Heart left ventricle (tissue), 16 donors: Measurements from ENCODE around the gene SPAG7. TPM values are rescaled to one million over a fixed set of nuclear protein-coding genes. Genes with fewer than 3 reads are reported as not detected.

ENCODE experiments used
- ATAC-seq, 4 donors: fragments of 200-7000 bp; cut with Tn5 transposase; one replicate each; pipeline ENCODE4 v1.9.1; 2020 to 2022; ENCODE audit warnings: moderate library complexity in 4 of 4, mild to moderate bottlenecking in 3 of 4, moderate number of reproducible peaks in 1 of 4
- DNase-seq, 5 donors: peaks; one replicate each; pipeline ENCODE4 v3.0.0-alpha.2; 2020
- H3K27ac ChIP-seq, 12 donors: fragments of 200-600 bp; sonication (generic) in 4 of 12; one replicate each; pipeline versions ENCODE4 v1.5.0 to v1.8.0; 2016 to 2022; ENCODE audit warnings: mild to moderate bottlenecking in 2 of 12
- H3K27me3 ChIP-seq, 9 donors: fragments of 200-600 bp; sonication (generic) in 2 of 9; one replicate each; pipeline versions ENCODE4 v1.5.1 to v1.8.0; 2016 to 2022; ENCODE audit warnings: mild to moderate bottlenecking in 3 of 9
- H3K36me3 ChIP-seq, 9 donors: fragments of 200-600 bp; sonication (generic) in 2 of 9; one replicate each; pipeline versions ENCODE4 v1.5.0 to v1.8.0; 2018 to 2022; ENCODE audit warnings: mild to moderate bottlenecking in 2 of 9
- H3K4me1 ChIP-seq, 12 donors: fragments of 200-600 bp; sonication (generic) in 4 of 12; one replicate each; pipeline versions ENCODE4 v1.5.0 to v1.8.0; 2016 to 2022; ENCODE audit warnings: mild to moderate bottlenecking in 3 of 12
- H3K4me3 ChIP-seq, 12 donors: fragments of 200-600 bp; sonication (generic) in 4 of 12; one replicate each; pipeline versions ENCODE4 v1.5.0 to v1.8.0; 2017 to 2022; ENCODE audit warnings: mild to moderate bottlenecking in 9 of 12, moderate library complexity in 4 of 12
- H3K9me3 ChIP-seq, 12 donors: fragments of 200-600 bp; sonication (generic) in 4 of 12; one replicate each; pipeline versions ENCODE4 v1.5.0 to v1.8.0; 2016 to 2022; ENCODE audit warnings: mild to moderate bottlenecking in 1 of 12
- CTCF ChIP-seq, 12 donors: fragments of 200-600 bp; sonication (generic) in 4 of 12; IDR thresholded peaks; one replicate each; pipeline versions ENCODE4 v1.5.0 to v1.8.0; 2018 to 2022; ENCODE audit warnings: antibody characterized with exemption in 12 of 12, mild to moderate bottlenecking in 5 of 12
- POLR2A ChIP-seq, 2 donors: fragments of 450-650 bp; IDR thresholded peaks; one replicate each; pipeline ENCODE4 v1.6.1; 2017; ENCODE audit warnings: antibody characterized with exemption in 2 of 2, mild to moderate bottlenecking in 2 of 2, moderate library complexity in 2 of 2
- WGBS, 4 donors: extraction: QIAGEN DNeasy Blood & Tissue Kit in 2 of 4; methylation state at CpG; one replicate each; pipeline versions ENCODE4 v1.1.5 to v1.1.7; 2013 to 2018; 5-methylcytosine and 5-hydroxymethylcytosine counted together
- intact Hi-C, 10 donors: fragments of 100-400 bp; cut with DNase I; formaldehyde crosslinking; loops; one replicate each; pipeline versions ENCODE4 v1.11.1 to v1.14.2; 2022
- polyA plus RNA-seq, 2 donors: library from polyadenylated mRNA; stranded (reverse); fragments of 200-250 nt; gene quantifications; one replicate each; pipeline ENCODE4 v1.2.3, GENCODE V29; 2013
- total RNA-seq, 9 donors: library from RNA; depleted of rRNA in 2 of 9; stranded (reverse); fragments of >200 nt in 2 of 9; fragmentation: NEBNext Ultra II Directional in 3 of 9; extraction: Animal tissue kit (Norgen Biotek cat#: 25700) in 3 of 9; gene quantifications; one replicate each; pipeline versions ENCODE4 v1.1.0 to v1.2.4, GENCODE V29; 2016 to 2023
- donor health status: ischemic (EF 13 %, LVEDD 7.1; RV severe dilation, severe dysfunction).
- donor health status: healthy with polysubstance abuse.
- donor health status: DM: no; HTN: yes; CAD: no.
- donor health status: DM: no; HTN: no; CAD: no.
- donor health status: ischemic (EF 25% LVEDD 6.9; RV normal size, moderate dysfunction).
- donor health status: ischemic (EF 25% LVEDD 5.7; RV mildly dilated, moderate dysfunction).
- donor health status: healthy.
- donor health status: DM: yes; HTN: yes; CAD: no.
- donor health status: ischemic (EF 35%, LVEDD 5.7; RV mildly dilated, moderate dysfunction).
- donor health status: nonischemic (EF 11% LVEDD 7.7; RV severe dilation, severe dysfunction).
- donor health status: DM: yes; HTN: yes; CAD: no.
- donor health status: PGD.
- donor health status: ischemic (EF 29% LVEDD 5.4; RV normal size, mild dysfunction).
- donor health status: nonischemic (EF 23%, LVEDD 6.1; RV moderate dilation, normal function).

The SPAG7 gene
- total and polyA plus RNA-seq, 11 donors: 88.7 to 192 (median 125) TPM

GRCh38 chr17:4949321-4950074 is 18.1 kb downstream of the SPAG7 start:
- H3K4me1 ChIP-seq: peaks cover 11 to 76% (median 41%) of the 10 kb centered on the region in 12 donors
- no peaks in the 10 kb centered on the region for H3K9me3 ChIP-seq
- intact Hi-C loops: loop anchor here in 7 of 10 donors (1.0 to 5.0 kb wide), 5 partner anchors 17 to 47 kb away; partner anchors contain the start of genes SPAG7 (in 6 of the 7), CAMTA2 (in 1 of the 7), INCA1 (in 1 of the 7) and KIF1C (in 1 of the 7)
- H3K4me3 ChIP-seq: peak overlapping the region; percentile 42 to 100 (median 98)
- no peak for TF ChIP-seq CTCF (IDR thresholded peaks at IDR 0.05)
- TF ChIP-seq POLR2A (IDR thresholded peaks at IDR 0.05): no peak
- H3K27ac ChIP-seq: peak overlapping the region; percentile 96 to 100 (median 99)
- ATAC-seq (peak; percentile 10 to 33 (median 25)), DNase-seq (peak; percentile 77 to 87 (median 82))
- no peaks in the 10 kb centered on the region for H3K27me3 ChIP-seq
- H3K36me3 ChIP-seq: peaks cover 0 to 25% (median 23%) of the 10 kb centered on the region in 9 donors
- WGBS, 4 donors: 0 to 1% (median 1%) methylated on average over 42 to 75 of the region's 75 CpGs

GRCh38 chr17:4948931-4949320 is 18.7 kb downstream of the SPAG7 start:
- peak; percentile 88 to 92 (median 90) for DNase-seq
- peak; percentile 64 to 82 (median 78) for ATAC-seq
- TF ChIP-seq POLR2A (IDR thresholded peaks at IDR 0.05) (peak in 1 of 2 donors; percentile 62), CTCF (IDR thresholded peaks at IDR 0.05) (no peak)
- 0 to 3% (median 1%) methylated on average over 31 to 40 of the region's 40 CpGs for WGBS, 4 donors
- Histone ChIP-seq H3K36me3 (peaks cover 0 to 31% (median 27%) of the 10 kb centered on the region in 9 donors), H3K4me1 (peaks cover 11 to 79% (median 44%) of the 10 kb centered on the region in 12 donors), H3K27me3 (no peaks in the 10 kb centered on the region), H3K9me3 (no peaks in the 10 kb centered on the region), H3K27ac (peak overlapping the region; percentile 96 to 100 (median 99)), H3K4me3 (peak overlapping the region; percentile 73 to 100 (median 98))
- intact Hi-C loops: loop anchor here in 5 of 10 donors (1.0 to 5.0 kb wide), 5 partner anchors 9 to 48 kb away; partner anchors contain the start of genes SPAG7 (in 4 of the 5), RNF167 (in 2 of the 5), SLC25A11 (in 2 of the 5) and CAMTA2 (in 1 of the 5)

- ATAC-seq (peak; percentile 68 to 81 (median 70)), DNase-seq (peak; percentile 91 to 93 (median 92))
- Histone ChIP-seq H3K27ac (peak within 1 kb of the TSS; percentile 96 to 100 (median 99)), H3K27me3 (no peaks in the 10 kb centered on the region), H3K36me3 (peaks cover 0 to 36% (median 33%) of the 10 kb centered on the region in 9 donors), H3K4me3 (peak within 1 kb of the TSS; percentile 73 to 100 (median 98)), H3K4me1 (peaks cover 11 to 78% (median 48%) of the 10 kb centered on the region in 12 donors), H3K9me3 (no peaks in the 10 kb centered on the region)
- WGBS, 4 donors: 0 to 1% (median 1%) methylated on average over 21 to 59 of the region's 59 CpGs
- no peak for TF ChIP-seq CTCF (IDR thresholded peaks at IDR 0.05)
- peak in 1 of 2 donors; percentile 94 for TF ChIP-seq POLR2A (IDR thresholded peaks at IDR 0.05)
- intact Hi-C loops: loop anchor here in 4 of 10 donors (1.0 to 5.0 kb wide), 4 partner anchors 8 to 48 kb away; partner anchors contain the start of genes RNF167 (in 2 of the 4), SLC25A11 (in 2 of the 4), SPAG7 (in 2 of the 4) and CAMTA2 (in 1 of the 4)
Measured at GRCh38 chr17:4948166-4948930, 19.3 kb downstream of the SPAG7 start, which contains the start of gene PFN1. TSS of gene PFN1 (minus strand) at chr17:4948530. CDS start at chr17:4948394, 136 bp downstream.
